GM12874 (cell line): ENCODE measurements around the gene KCNMB3.

ENCODE experiments used
- TF ChIP-seq, protein P1 (sequence below): IDR thresholded peaks from 2 replicates; pipeline ENCODE4 v1.5.1; 2011; ENCODE audit warnings: low read depth, mild to moderate bottlenecking, control low read depth, low read length, moderate library complexity; ENCODE audit not compliant: insufficient read depth

KCNMB3 gene

DNA sequence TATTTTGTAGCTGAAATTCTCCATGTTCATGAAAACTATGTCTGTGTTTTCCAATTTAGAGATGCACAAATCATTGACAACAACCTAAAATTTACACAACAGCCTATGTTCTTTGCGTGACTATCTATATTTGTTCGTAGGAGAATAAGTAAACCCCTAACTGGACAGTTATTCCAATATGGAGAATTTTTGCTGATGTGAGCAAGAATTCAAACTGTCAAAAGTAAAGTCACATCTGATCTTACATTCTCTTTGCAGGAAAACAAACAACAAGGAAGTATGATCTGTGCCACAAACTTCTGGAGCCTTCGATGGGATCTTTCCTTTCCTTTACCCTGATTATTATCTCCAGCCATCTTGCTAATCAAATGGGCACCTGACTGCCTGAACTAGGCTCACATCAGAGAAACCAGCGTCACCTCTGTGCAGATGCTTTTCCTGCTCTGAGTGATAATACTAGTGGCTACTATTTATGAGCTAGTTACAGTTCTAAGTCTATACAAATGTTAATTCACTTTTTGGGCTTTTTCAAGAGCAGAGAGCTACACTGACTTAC is 18.3 kb upstream of the KCNMB3 start:
- TF ChIP-seq, protein P1, sequence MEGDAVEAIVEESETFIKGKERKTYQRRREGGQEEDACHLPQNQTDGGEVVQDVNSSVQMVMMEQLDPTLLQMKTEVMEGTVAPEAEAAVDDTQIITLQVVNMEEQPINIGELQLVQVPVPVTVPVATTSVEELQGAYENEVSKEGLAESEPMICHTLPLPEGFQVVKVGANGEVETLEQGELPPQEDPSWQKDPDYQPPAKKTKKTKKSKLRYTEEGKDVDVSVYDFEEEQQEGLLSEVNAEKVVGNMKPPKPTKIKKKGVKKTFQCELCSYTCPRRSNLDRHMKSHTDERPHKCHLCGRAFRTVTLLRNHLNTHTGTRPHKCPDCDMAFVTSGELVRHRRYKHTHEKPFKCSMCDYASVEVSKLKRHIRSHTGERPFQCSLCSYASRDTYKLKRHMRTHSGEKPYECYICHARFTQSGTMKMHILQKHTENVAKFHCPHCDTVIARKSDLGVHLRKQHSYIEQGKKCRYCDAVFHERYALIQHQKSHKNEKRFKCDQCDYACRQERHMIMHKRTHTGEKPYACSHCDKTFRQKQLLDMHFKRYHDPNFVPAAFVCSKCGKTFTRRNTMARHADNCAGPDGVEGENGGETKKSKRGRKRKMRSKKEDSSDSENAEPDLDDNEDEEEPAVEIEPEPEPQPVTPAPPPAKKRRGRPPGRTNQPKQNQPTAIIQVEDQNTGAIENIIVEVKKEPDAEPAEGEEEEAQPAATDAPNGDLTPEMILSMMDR = no peak

- TF ChIP-seq, protein P1 = no peak
Measured at GRCh38 chr3:179268400-179269051, 17.6 kb upstream of the KCNMB3 start.

GRCh38 chr3:179266701-179267211 is 15.8 kb upstream of the KCNMB3 start:
- TF ChIP-seq, protein P1 = no peak

- TF ChIP-seq, protein P1 = no peak
Measured at GRCh38 chr3:179265875-179266274, 15.0 kb upstream of the KCNMB3 start.

DNA sequence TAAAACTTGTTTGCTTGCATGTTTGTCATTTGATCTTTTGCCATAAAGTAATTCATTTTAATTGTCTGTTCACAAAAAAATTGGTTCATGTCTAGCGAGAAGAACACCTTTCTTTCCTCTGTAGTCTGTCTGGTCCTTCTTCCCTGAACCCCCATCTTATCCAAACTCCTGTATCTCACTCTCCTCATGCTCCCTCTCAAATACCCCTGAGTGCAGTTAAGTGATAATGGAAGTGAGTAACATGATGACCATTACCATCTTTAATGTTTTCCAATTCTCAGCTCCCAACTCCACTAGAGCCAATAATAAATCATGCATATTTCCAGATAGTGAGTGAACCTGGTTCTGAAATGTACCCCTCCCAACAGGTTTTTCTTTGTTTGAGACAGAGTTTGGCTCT is 14.2 kb upstream of the KCNMB3 start:
- TF ChIP-seq, protein P1 = no peak

GRCh38 chr3:179264449-179264848 is 13.5 kb upstream of the KCNMB3 start:
- TF ChIP-seq, protein P1 = no peak

DNA sequence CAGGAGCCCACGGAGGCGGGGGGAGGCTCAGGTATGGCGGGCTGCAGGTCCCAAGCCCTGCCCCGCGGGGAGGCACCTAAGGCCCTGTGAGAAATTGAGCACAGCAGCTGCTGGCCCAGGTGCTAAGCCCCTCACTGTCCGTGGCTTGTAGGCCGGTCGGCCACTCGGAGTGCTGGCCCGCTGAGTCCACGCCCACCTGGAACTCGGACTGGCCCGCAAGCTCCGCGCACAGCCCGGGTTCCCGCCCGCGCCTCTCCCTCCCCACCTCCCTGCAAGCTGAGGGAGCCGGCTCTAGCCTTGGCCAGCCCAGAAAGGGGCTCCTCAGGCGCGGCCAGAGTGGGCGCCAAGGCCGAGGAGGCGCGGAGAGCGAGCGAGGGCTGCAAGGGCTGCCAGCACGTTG is 12.2 kb upstream of the KCNMB3 start:
- TF ChIP-seq, protein P1 = no peak
